Panc1 (cell line): ENCODE measurements around the gene POLN.

ENCODE experiments used
- POLR2AphosphoS5 ChIP-seq: IDR thresholded peaks from 2 replicates; pipeline ENCODE4 v1.6.1; 2012; ENCODE audit warnings: mild to moderate bottlenecking, low read depth, low read length, moderate library complexity
- TF ChIP-seq, protein P1 (sequence below): fragments of 450-650 bp; IDR thresholded peaks from 2 replicates; pipeline ENCODE4 v1.5.1; 2017; ENCODE audit warnings: mild to moderate bottlenecking

DNA sequence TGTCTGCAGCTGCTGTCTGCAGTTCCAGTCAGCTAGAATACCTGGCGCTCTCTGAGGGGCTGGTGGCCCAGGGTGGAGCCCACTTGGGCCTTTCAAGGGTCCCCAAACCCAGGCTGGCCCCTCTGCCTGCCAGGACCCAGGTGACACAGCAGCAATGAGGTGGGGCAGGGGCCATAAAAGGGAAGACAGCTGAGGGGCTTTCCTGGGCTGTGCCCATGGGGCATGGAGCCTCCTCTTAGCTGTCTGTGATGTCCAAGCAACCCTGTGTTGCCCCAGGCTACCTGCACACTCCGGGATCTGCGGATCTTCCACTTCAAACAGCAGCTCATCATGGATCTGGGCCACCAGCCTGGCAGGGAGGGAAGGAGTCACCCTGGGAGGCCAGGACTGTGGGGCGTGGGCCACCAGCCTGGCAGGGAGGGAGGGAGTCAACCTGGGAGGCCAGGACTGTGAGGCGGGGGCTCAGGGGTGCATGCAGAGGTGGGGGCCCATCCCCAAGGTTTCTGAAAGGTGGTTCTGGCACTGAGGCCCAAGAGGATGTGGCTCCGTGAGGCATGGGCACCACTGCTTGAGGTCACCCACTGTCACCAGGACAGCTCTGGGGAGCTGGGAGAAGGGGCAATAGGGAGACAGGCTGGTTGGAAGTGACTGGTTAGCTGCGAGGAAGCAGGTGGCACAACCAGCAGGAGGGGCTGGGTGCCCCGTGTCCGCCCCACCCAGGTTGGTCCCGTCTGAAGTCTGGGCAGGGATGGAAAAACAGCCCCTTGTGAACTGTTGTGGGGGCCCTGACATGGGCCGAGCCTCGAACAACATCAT is 166.5 kb downstream of the POLN start:
- TF ChIP-seq, protein P1, sequence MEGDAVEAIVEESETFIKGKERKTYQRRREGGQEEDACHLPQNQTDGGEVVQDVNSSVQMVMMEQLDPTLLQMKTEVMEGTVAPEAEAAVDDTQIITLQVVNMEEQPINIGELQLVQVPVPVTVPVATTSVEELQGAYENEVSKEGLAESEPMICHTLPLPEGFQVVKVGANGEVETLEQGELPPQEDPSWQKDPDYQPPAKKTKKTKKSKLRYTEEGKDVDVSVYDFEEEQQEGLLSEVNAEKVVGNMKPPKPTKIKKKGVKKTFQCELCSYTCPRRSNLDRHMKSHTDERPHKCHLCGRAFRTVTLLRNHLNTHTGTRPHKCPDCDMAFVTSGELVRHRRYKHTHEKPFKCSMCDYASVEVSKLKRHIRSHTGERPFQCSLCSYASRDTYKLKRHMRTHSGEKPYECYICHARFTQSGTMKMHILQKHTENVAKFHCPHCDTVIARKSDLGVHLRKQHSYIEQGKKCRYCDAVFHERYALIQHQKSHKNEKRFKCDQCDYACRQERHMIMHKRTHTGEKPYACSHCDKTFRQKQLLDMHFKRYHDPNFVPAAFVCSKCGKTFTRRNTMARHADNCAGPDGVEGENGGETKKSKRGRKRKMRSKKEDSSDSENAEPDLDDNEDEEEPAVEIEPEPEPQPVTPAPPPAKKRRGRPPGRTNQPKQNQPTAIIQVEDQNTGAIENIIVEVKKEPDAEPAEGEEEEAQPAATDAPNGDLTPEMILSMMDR = no peak
- TF ChIP-seq POLR2AphosphoS5 = no peak
